ENCODE results near the gene LIPT2.

DNA sequence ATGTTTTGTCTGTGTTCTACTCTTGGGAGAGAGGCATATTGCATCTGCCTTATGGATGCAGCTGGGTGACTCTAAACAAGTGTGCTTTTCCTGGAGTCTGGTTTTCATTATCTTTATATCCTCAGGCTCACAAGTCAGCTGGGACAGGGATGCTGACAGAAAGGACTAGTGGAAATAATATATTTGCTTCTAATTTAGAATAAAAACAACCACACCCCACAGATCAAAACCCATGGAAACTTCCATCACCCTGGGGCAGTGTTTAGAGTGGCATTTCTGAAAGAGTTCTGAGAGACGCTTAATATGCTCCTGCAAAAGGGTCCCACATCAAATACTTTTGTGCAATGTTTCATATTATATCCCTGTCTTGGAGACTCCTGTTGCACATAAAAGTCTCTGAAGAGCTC, 47.0 kb downstream of the LIPT2 start:
- TF ChIP-seq POLR2A (IDR thresholded peaks at IDR 0.05) (no peak), POLR2AphosphoS5 (IDR thresholded peaks at IDR 0.05) (no peak)
- TF ChIP-seq, protein P1, sequence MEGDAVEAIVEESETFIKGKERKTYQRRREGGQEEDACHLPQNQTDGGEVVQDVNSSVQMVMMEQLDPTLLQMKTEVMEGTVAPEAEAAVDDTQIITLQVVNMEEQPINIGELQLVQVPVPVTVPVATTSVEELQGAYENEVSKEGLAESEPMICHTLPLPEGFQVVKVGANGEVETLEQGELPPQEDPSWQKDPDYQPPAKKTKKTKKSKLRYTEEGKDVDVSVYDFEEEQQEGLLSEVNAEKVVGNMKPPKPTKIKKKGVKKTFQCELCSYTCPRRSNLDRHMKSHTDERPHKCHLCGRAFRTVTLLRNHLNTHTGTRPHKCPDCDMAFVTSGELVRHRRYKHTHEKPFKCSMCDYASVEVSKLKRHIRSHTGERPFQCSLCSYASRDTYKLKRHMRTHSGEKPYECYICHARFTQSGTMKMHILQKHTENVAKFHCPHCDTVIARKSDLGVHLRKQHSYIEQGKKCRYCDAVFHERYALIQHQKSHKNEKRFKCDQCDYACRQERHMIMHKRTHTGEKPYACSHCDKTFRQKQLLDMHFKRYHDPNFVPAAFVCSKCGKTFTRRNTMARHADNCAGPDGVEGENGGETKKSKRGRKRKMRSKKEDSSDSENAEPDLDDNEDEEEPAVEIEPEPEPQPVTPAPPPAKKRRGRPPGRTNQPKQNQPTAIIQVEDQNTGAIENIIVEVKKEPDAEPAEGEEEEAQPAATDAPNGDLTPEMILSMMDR (IDR thresholded peaks at IDR 0.05): no peak
